Neural progenitor cell (in vitro differentiated cells): Measurements from ENCODE around the gene SKAP2.

Experiments
- CTCF ChIP-seq: fragments of 200-600 bp; sonication (generic); IDR thresholded peaks from 2 replicates; pipeline ENCODE4 v1.5.1; 2017; ENCODE audit warnings: antibody characterized with exemption, mild to moderate bottlenecking
- EZH2 ChIP-seq: fragments of 200-600 bp; sonication (generic); IDR thresholded peaks from 2 replicates; pipeline ENCODE4 v1.6.1; 2017; ENCODE audit warnings: antibody characterized with exemption, mild to moderate bottlenecking, moderate library complexity
- EZH2phosphoT487 ChIP-seq: fragments of 200-600 bp; sonication (generic); IDR thresholded peaks from 2 replicates; pipeline ENCODE4 v1.6.1; 2017; ENCODE audit warnings: antibody characterized with exemption

- TF ChIP-seq CTCF (no peak), EZH2 (no peak), EZH2phosphoT487 (no peak)
These were observed 4.7 kb downstream of the SKAP2 start for GRCh38 chr7:26859720-26860119.
